SK-N-SH treated with all-trans-retinoic acid at 6 μM for 48 hours (cell line): ENCODE measurements around the gene GIMAP1.
"Not testable (repeated sequence)": the region's sequence is repeated elsewhere in the genome, so short reads cannot be mapped to it uniquely, and the experiment has no call there.

ENCODE experiments used
- BACH2 ChIP-seq: fragments of 250-450 bp; sonication (Bioruptor Pico); IDR thresholded peaks from 2 replicates; pipeline ENCODE4 v1.9.0; 2021; ENCODE audit warnings: mild to moderate bottlenecking, borderline replicate concordance
- CREB5 ChIP-seq: fragments of 250-450 bp; sonication (Bioruptor Pico); IDR thresholded peaks from 2 replicates; pipeline ENCODE4 v1.5.1; 2020; ENCODE audit warnings: low read depth, mild to moderate bottlenecking, moderate library complexity
- ESRRG ChIP-seq: fragments of 250-450 bp; sonication (Bioruptor Pico); IDR thresholded peaks from 2 replicates; pipeline ENCODE4 v1.6.1; 2021; ENCODE audit warnings: mild to moderate bottlenecking
- OSR1 ChIP-seq: fragments of 250-450 bp; sonication (Bioruptor Pico); IDR thresholded peaks from 2 replicates; pipeline ENCODE4 v1.8.0; 2022; ENCODE audit warnings: moderate library complexity, mild to moderate bottlenecking, inconsistent platforms
- PATZ1 ChIP-seq: fragments of 250-450 bp; sonication (Bioruptor Pico); IDR thresholded peaks from 2 replicates; pipeline ENCODE4 v1.8.0; 2020; ENCODE audit warnings: mild to moderate bottlenecking, moderate library complexity, borderline replicate concordance
- PPARA ChIP-seq: fragments of 250-450 bp; sonication (Bioruptor Pico); IDR thresholded peaks from 2 replicates; pipeline ENCODE4 v1.5.0; 2020; ENCODE audit warnings: mild to moderate bottlenecking, borderline replicate concordance
- RARB ChIP-seq: fragments of 250-450 bp; sonication (Bioruptor Pico); IDR thresholded peaks from 2 replicates; pipeline ENCODE4 v1.8.0; 2021; ENCODE audit warnings: mild to moderate bottlenecking, moderate library complexity
- TCF4 ChIP-seq: fragments of 250-450 bp; sonication (Bioruptor Pico); IDR thresholded peaks from 2 replicates; pipeline ENCODE4 v1.8.0; 2021; ENCODE audit warnings: mild to moderate bottlenecking, moderate library complexity, borderline replicate concordance
- TOX ChIP-seq: fragments of 250-450 bp; sonication (Bioruptor Pico); IDR thresholded peaks from 2 replicates; pipeline ENCODE4 v1.8.0; 2021; ENCODE audit warnings: mild to moderate bottlenecking, moderate library complexity, borderline replicate concordance
- TSHZ2 ChIP-seq: fragments of 250-450 bp; sonication (Bioruptor Pico); IDR thresholded peaks from 2 replicates; pipeline ENCODE4 v1.5.0; 2020; ENCODE audit warnings: mild to moderate bottlenecking, moderate library complexity
- ZFP3 ChIP-seq: fragments of 250-450 bp; sonication (Bioruptor Pico); IDR thresholded peaks from 2 replicates; pipeline ENCODE4 v1.5.0; 2020; ENCODE audit warnings: mild to moderate bottlenecking, moderate library complexity
- ZFP30 ChIP-seq: fragments of 450-650 bp; formaldehyde crosslinking; IDR thresholded peaks from 2 replicates; pipeline ENCODE4 v1.5.0; 2022; ENCODE audit warnings: mild to moderate bottlenecking, moderate library complexity
- ZNF70 ChIP-seq: fragments of 450-650 bp; formaldehyde crosslinking; IDR thresholded peaks from 2 replicates; pipeline ENCODE4 v1.5.0; 2020; ENCODE audit warnings: mild to moderate bottlenecking, moderate library complexity
- ZNF8 ChIP-seq: fragments of 450-650 bp; formaldehyde crosslinking; IDR thresholded peaks from 2 replicates; pipeline ENCODE4 v1.5.0; 2020; ENCODE audit warnings: mild to moderate bottlenecking, moderate library complexity

GRCh38 chr7:150671798-150672585 lies 44.4 kb upstream of the GIMAP1 start:
- TF ChIP-seq CREB5 (CRISPR knock-in tag); ZNF8 (CRISPR knock-in tag); ZNF70 (CRISPR knock-in tag); BACH2 (CRISPR knock-in tag); TCF4 (CRISPR knock-in tag); ZFP3 (CRISPR knock-in tag); ZFP30 (CRISPR knock-in tag); PATZ1 (CRISPR knock-in tag); TOX (CRISPR knock-in tag); ESRRG (CRISPR knock-in tag); TSHZ2; RARB; OSR1; PPARA (CRISPR knock-in tag): not testable (repeated sequence)
